OCI-LY1 (cell line): ENCODE measurements around the gene LRRC25.
"Not testable (repeated sequence)": the region's sequence is repeated elsewhere in the genome, so short reads cannot be mapped to it uniquely, and the experiment has no call there.

Source experiments
- H2AFZ ChIP-seq: fragments of 200-600 bp; sonication (generic), shearing (Covaris generic); 2 replicates; pipeline ENCODE4 v1.6.0; 2014; ENCODE audit warnings: antibody characterized with exemption, mild to moderate bottlenecking, low read length
- H3F3A ChIP-seq: fragments of 200-600 bp; sonication (generic), shearing (Covaris generic); 2 replicates; pipeline ENCODE4 v1.6.0; 2014; ENCODE audit warnings: mild to moderate bottlenecking, antibody characterized with exemption, low read length, moderate library complexity; ENCODE audit not compliant: insufficient read depth
- H3K27ac ChIP-seq: fragments of 200-600 bp; sonication (generic); 2 replicates; pipeline ENCODE4 v1.5.1; 2014; ENCODE audit warnings: low read length, mixed run types, mild to moderate bottlenecking, low read depth; ENCODE audit not compliant: poor library complexity, severe bottlenecking
- H3K27me3 ChIP-seq: fragments of 200-600 bp; sonication (generic); 2 replicates; pipeline ENCODE4 v1.6.0; 2014; ENCODE audit warnings: antibody characterized with exemption, mild to moderate bottlenecking, low read length, moderate library complexity; ENCODE audit not compliant: insufficient read depth
- H3K36me3 ChIP-seq: fragments of 200-600 bp; sonication (generic); 2 replicates; pipeline ENCODE4 v1.6.1; 2014; ENCODE audit warnings: mild to moderate bottlenecking, antibody characterized with exemption, low read length, moderate library complexity, mixed read lengths; ENCODE audit not compliant: insufficient read depth
- H3K4me1 ChIP-seq: fragments of 200-600 bp; sonication (generic); 2 replicates; pipeline ENCODE4 v1.5.1; 2014; ENCODE audit warnings: mild to moderate bottlenecking, low read length, moderate library complexity; ENCODE audit not compliant: insufficient read depth, severe bottlenecking
- H3K4me2 ChIP-seq: fragments of 200-600 bp; sonication (generic), shearing (Covaris generic); 2 replicates; pipeline ENCODE4 v1.6.1; 2014; ENCODE audit warnings: low read length
- H3K4me3 ChIP-seq: fragments of 200-600 bp; sonication (generic); 2 replicates; pipeline ENCODE4 v1.5.1; 2014; ENCODE audit warnings: low read length, low read depth, mild to moderate bottlenecking, mixed read lengths; ENCODE audit not compliant: poor library complexity, severe bottlenecking
- H3K79me2 ChIP-seq: fragments of 200-600 bp; shearing (Covaris generic); 2 replicates; pipeline ENCODE4 v1.6.1; 2016; ENCODE audit warnings: mixed run types, low read length, mixed read lengths; ENCODE audit not compliant: insufficient read depth
- H3K9ac ChIP-seq: fragments of 200-600 bp; sonication (generic), shearing (Covaris generic); 2 replicates; pipeline ENCODE4 v1.6.1; 2014; ENCODE audit warnings: mild to moderate bottlenecking, low read length, mixed read lengths
- H3K9me2 ChIP-seq: fragments of 200-600 bp; sonication (generic), shearing (Covaris generic); 2 replicates; pipeline ENCODE4 v1.6.1; 2014; ENCODE audit warnings: low read depth, mild to moderate bottlenecking, low read length, mixed read lengths
- H3K9me3 ChIP-seq: fragments of 200-600 bp; shearing (Covaris generic); 2 replicates; pipeline ENCODE4 v1.6.1; 2014; ENCODE audit warnings: low read length, mixed read lengths
- H4K20me1 ChIP-seq: fragments of 200-600 bp; sonication (generic), shearing (Covaris generic); 2 replicates; pipeline ENCODE4 v1.6.0; 2016; ENCODE audit warnings: mild to moderate bottlenecking, low read length; ENCODE audit not compliant: insufficient read depth
- EZH2 ChIP-seq: fragments of 200-600 bp; sonication (generic), shearing (Covaris generic); IDR thresholded peaks from 2 replicates; pipeline ENCODE4 v1.8.0; 2017; ENCODE audit warnings: borderline replicate concordance, mixed run types, mild to moderate bottlenecking, antibody characterized with exemption, low read length, moderate library complexity, mixed read lengths
- TF ChIP-seq, protein P1 (sequence below): fragments of 200-600 bp; sonication (generic), shearing (Covaris generic); IDR thresholded peaks from 2 replicates; pipeline ENCODE4 v1.5.1; 2017; ENCODE audit warnings: mild to moderate bottlenecking, antibody characterized with exemption, low read length, moderate library complexity, mixed read lengths

The LRRC25 gene

DNA sequence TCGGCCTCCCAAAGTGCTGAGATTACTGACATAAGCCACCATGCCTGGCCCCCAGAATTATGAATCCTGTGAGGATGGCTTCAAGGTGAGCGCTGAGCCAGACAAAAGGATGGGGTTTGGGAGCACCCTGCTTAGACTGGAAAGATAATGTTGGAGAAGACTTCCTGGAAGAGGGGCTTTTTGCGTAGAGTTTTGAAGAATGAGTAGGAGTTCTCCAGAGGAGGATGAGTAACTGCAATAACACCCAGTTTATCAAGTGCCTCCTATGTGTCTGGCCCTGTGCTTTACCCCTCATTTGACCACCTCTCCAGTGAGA, 12.1 kb downstream of the LRRC25 start:
- H3K79me2 ChIP-seq = no peaks in the 10 kb centered on the region
- no peaks in the 10 kb centered on the region for H3K9me2 ChIP-seq
- no peaks in the 10 kb centered on the region for H3F3A ChIP-seq
- H3K27ac ChIP-seq = no peak overlapping the region
- H3K27me3 ChIP-seq = peaks cover 23% of the 10 kb centered on the region; the same call in 1 of the 2 replicates
- H2AFZ ChIP-seq = no peak overlapping the region
- no peaks in the 10 kb centered on the region for H3K9me3 ChIP-seq
- TF ChIP-seq, protein P1, sequence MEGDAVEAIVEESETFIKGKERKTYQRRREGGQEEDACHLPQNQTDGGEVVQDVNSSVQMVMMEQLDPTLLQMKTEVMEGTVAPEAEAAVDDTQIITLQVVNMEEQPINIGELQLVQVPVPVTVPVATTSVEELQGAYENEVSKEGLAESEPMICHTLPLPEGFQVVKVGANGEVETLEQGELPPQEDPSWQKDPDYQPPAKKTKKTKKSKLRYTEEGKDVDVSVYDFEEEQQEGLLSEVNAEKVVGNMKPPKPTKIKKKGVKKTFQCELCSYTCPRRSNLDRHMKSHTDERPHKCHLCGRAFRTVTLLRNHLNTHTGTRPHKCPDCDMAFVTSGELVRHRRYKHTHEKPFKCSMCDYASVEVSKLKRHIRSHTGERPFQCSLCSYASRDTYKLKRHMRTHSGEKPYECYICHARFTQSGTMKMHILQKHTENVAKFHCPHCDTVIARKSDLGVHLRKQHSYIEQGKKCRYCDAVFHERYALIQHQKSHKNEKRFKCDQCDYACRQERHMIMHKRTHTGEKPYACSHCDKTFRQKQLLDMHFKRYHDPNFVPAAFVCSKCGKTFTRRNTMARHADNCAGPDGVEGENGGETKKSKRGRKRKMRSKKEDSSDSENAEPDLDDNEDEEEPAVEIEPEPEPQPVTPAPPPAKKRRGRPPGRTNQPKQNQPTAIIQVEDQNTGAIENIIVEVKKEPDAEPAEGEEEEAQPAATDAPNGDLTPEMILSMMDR = no peak
- no peak for TF ChIP-seq EZH2
- peaks cover 9% of the 10 kb centered on the region for H3K4me1 ChIP-seq
- H3K4me3 ChIP-seq = no peak overlapping the region
- no peaks in the 10 kb centered on the region for H3K36me3 ChIP-seq
- no peak overlapping the region for H3K9ac ChIP-seq
- no peaks in the 10 kb centered on the region for H4K20me1 ChIP-seq
- H3K4me2 ChIP-seq = no peak overlapping the region

DNA sequence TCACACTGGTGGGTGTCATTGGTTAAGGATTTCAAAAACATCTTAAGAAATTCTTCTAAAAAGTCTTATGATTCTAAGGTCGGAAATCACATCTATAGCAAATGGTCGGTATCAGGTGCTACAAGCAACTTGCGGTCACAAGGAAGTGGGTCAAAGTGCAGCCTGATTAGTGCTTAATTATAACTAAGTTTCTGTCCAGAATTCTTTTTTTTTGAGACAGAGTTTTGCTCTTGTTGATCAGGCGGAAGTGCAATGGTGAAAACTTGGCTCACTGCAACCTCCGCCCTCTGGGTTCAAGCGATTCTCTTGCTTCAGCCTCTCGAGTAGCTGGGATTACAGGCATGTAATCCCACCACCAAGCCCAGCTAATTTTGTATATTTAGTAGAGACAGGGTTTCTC, 12.6 kb downstream of the LRRC25 start:
- no peak overlapping the region for H2AFZ ChIP-seq
- no peak overlapping the region for H3K9ac ChIP-seq
- H3K9me3 ChIP-seq = no peaks in the 10 kb centered on the region
- H3F3A ChIP-seq = no peaks in the 10 kb centered on the region
- peaks cover 9% of the 10 kb centered on the region for H3K4me1 ChIP-seq
- no peak for TF ChIP-seq EZH2
- TF ChIP-seq, protein P1 = no peak
- no peak overlapping the region for H3K4me2 ChIP-seq
- no peak overlapping the region for H3K4me3 ChIP-seq
- no peaks in the 10 kb centered on the region for H3K9me2 ChIP-seq
- no peaks in the 10 kb centered on the region for H4K20me1 ChIP-seq
- H3K79me2 ChIP-seq = no peaks in the 10 kb centered on the region
- H3K36me3 ChIP-seq = no peaks in the 10 kb centered on the region
- H3K27me3 ChIP-seq = peaks cover 20% of the 10 kb centered on the region; the same call in 1 of the 2 replicates
- H3K27ac ChIP-seq = no peak overlapping the region

DNA sequence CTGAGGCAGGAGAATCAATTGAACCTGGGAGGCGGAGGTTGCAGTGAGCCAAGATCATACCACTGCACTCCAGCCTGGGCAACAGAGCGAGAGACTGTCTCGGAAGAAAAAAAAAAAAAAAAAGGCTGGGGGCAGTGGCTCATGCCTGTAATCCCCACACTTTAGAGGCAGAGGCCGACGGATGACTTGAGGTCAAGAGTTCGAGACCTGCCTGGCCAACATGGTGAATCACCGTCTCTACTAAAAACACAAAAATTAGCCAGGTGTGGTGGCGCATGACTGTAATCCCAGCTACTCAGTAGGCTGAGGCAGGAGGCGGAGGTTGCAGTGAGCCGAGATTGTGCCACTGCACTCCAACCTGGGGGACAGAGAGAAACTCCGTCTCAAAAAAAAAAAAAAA, 13.8 kb downstream of the LRRC25 start:
- H3K4me3 ChIP-seq, H2AFZ ChIP-seq, H3K27ac ChIP-seq, H3K9me2 ChIP-seq, H3K36me3 ChIP-seq, H3F3A ChIP-seq, H3K9me3 ChIP-seq, H3K9ac ChIP-seq, H4K20me1 ChIP-seq, H3K79me2 ChIP-seq, H3K4me2 ChIP-seq, H3K4me1 ChIP-seq: not testable (repeated sequence)
- peaks cover 12% of the 10 kb centered on the region; the same call in 1 of the 2 replicates for H3K27me3 ChIP-seq

DNA sequence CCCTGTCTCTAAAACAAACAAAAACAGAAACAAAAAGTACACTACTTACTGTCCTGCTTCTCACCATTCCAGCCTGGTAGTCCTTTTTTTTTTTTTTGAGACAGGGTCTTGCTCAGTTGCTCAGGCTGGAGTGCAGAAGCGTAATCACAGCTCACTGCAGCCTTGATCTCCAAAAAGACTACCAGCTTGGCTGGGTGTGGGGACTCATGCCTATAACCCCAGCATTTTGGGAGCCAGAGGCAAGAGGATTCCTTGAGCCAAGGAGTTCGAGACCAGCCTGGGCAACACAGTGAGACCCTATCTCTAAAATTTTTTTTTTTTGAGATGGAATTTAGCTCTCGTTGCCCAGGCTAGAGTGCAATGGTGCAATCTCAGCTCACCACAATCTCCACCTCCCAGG, 16.6 kb downstream of the LRRC25 start:
- Histone ChIP-seq H3K27ac (no peak overlapping the region), H3K4me1 (no peaks in the 10 kb centered on the region), H3K4me2 (no peak overlapping the region), H3K9me3 (no peaks in the 10 kb centered on the region), H3K36me3 (no peaks in the 10 kb centered on the region), H4K20me1 (no peaks in the 10 kb centered on the region), H3K9ac (no peak overlapping the region), H3K4me3 (no peak overlapping the region), H2AFZ (no peak overlapping the region), H3K9me2 (no peaks in the 10 kb centered on the region), H3K27me3 (peaks cover 7% of the 10 kb centered on the region; the same call in 1 of the 2 replicates), H3K79me2 (no peaks in the 10 kb centered on the region), H3F3A (no peaks in the 10 kb centered on the region)
- TF ChIP-seq EZH2 = no peak
- TF ChIP-seq, protein P1 = no peak
